IMR-90 (cell line): ENCODE data around the gene TPST1. TPM values are rescaled to one million over a fixed set of nuclear protein-coding genes. Genes with fewer than 3 reads are reported as not detected.

ENCODE experiments used
- ATAC-seq: fragments of 200-7000 bp; cut with Tn5 transposase; 2 replicates; pipeline ENCODE4 v1.9.1; 2020; ENCODE audit warnings: low read depth, mild to moderate bottlenecking, moderate library complexity
- BruUV-seq: library from RNA; stranded (reverse); fragments of 400-500 nt; replicated peaks from 2 replicates; lab custom pipeline; 2021; lab: Mats Ljungman, UMichigan
- CTCF ChIA-PET: fragments of 300-600 bp; formaldehyde crosslinking; extraction: SDS; loops from one replicate; lab custom pipeline; 2021; ENCODE audit warnings: antibody characterized with exemption; lab: Yijun Ruan, JAX
- POLR2A ChIA-PET: fragments of 300-600 bp; sonication (Branson Sonifier 250); formaldehyde crosslinking; loops from one replicate; lab custom pipeline; 2022; ENCODE audit warnings: antibody characterized with exemption; ENCODE audit not compliant: unreplicated experiment; lab: Charles Lee
- DNase-seq: peaks from one replicate; pipeline ENCODE4 v3.0.0; 2013
- H2AFZ ChIP-seq: replicated peaks from 2 replicates; pipeline ENCODE3; 2013; ENCODE audit warnings: low read length, mild to moderate bottlenecking; ENCODE audit not compliant: poor library complexity
- H2AK5ac ChIP-seq: 2 replicates; pipeline ENCODE4 v1.6.1; 2013; ENCODE audit warnings: low read depth, low read length, inconsistent platforms
- H2AK9ac ChIP-seq: replicated peaks from 2 replicates; pipeline ENCODE3; 2013; ENCODE audit warnings: mild to moderate bottlenecking, low read depth, low read length, moderate library complexity; ENCODE audit not compliant: poor library complexity
- H2BK120ac ChIP-seq: 2 replicates; pipeline ENCODE4 v1.6.1; 2013; ENCODE audit warnings: low read depth, low read length, inconsistent platforms
- H2BK15ac ChIP-seq: 3 replicates; pipeline ENCODE4 v1.6.1; 2013; ENCODE audit warnings: low read depth, low read length, inconsistent platforms
- H2BK20ac ChIP-seq: 2 replicates; pipeline ENCODE4 v1.6.1; 2013; ENCODE audit warnings: low read depth, mild to moderate bottlenecking, inconsistent platforms, low read length, moderate library complexity
- H2BK5ac ChIP-seq: 2 replicates; pipeline ENCODE4 v1.6.1; 2013; ENCODE audit warnings: mild to moderate bottlenecking, low read depth, low read length, inconsistent platforms; ENCODE audit not compliant: poor library complexity, severe bottlenecking
- H3K14ac ChIP-seq: replicated peaks from 2 replicates; pipeline ENCODE4 v1.6.1; 2013; ENCODE audit warnings: low read depth, low read length, inconsistent platforms
- H3K18ac ChIP-seq: 2 replicates; pipeline ENCODE4 v1.6.1; 2013; ENCODE audit warnings: low read depth, low read length, control low read depth
- H3K23ac ChIP-seq: 2 replicates; pipeline ENCODE4 v1.6.1; 2013; ENCODE audit warnings: low read depth, low read length, inconsistent platforms
- H3K27ac ChIP-seq: 2 replicates; pipeline ENCODE4 v1.5.1; 2013; ENCODE audit warnings: mild to moderate bottlenecking, control low read depth, low read length; ENCODE audit not compliant: insufficient read depth
- H3K27me3 ChIP-seq: 2 replicates; pipeline ENCODE4 v1.6.1; 2013; ENCODE audit warnings: low read length; ENCODE audit not compliant: control insufficient read depth, insufficient read depth
- H3K36me3 ChIP-seq: 2 replicates; pipeline ENCODE4 v1.6.1; 2013; ENCODE audit warnings: low read length, mixed read lengths; ENCODE audit not compliant: control insufficient read depth, insufficient read depth
- H3K4ac ChIP-seq: 2 replicates; pipeline ENCODE4 v1.6.1; 2013; ENCODE audit warnings: low read depth, low read length, inconsistent platforms
- H3K4me1 ChIP-seq: 2 replicates; pipeline ENCODE4 v1.6.1; 2013; ENCODE audit warnings: low read length, mixed read lengths; ENCODE audit not compliant: control insufficient read depth, insufficient read depth
- H3K4me2 ChIP-seq: 2 replicates; pipeline ENCODE4 v1.6.1; 2013; ENCODE audit warnings: low read depth, mild to moderate bottlenecking, control low read depth, low read length, moderate library complexity
- H3K4me3 ChIP-seq: 2 replicates; pipeline ENCODE4 v1.5.1; 2013; ENCODE audit warnings: low read depth, mild to moderate bottlenecking, control low read depth, low read length, moderate library complexity; ENCODE audit not compliant: insufficient read depth
- H3K56ac ChIP-seq: 2 replicates; pipeline ENCODE4 v1.6.1; 2013; ENCODE audit warnings: low read length, inconsistent platforms; ENCODE audit not compliant: insufficient read depth; ENCODE audit errors: extremely low read depth
- H3K79me1 ChIP-seq, 2 experiments: 2 replicates each; pipeline ENCODE4 v1.6.1; 2013; ENCODE audit warnings: low read length in 2 of 2, inconsistent platforms in 1 of 2, low read depth in 1 of 2
- H3K9ac ChIP-seq: 2 replicates; pipeline ENCODE4 v1.6.1; 2013; ENCODE audit warnings: low read depth, low read length, control low read depth
- H3K9me1 ChIP-seq: 2 replicates; pipeline ENCODE4 v1.6.1; 2013; ENCODE audit warnings: low read length, inconsistent platforms; ENCODE audit not compliant: insufficient read depth
- H3K9me3 ChIP-seq: 2 replicates; pipeline ENCODE4 v1.6.1; 2013; ENCODE audit warnings: low read length; ENCODE audit not compliant: control insufficient read depth, insufficient read depth
- H4K20me1 ChIP-seq: 2 replicates; pipeline ENCODE4 v1.6.1; 2013; ENCODE audit warnings: low read length, inconsistent platforms; ENCODE audit not compliant: insufficient read depth
- H4K5ac ChIP-seq: 2 replicates; pipeline ENCODE4 v1.6.1; 2013; ENCODE audit warnings: mild to moderate bottlenecking, low read depth, low read length, control low read depth
- H4K8ac ChIP-seq, 2 experiments: 2 replicates each; pipeline ENCODE4 v1.6.1; 2013; ENCODE audit warnings: low read depth in 2 of 2, low read length in 2 of 2, control low read depth in 1 of 2, inconsistent platforms in 1 of 2
- H4K91ac ChIP-seq: 2 replicates; pipeline ENCODE4 v1.6.1; 2013; ENCODE audit warnings: low read depth, low read length, inconsistent platforms; ENCODE audit not compliant: insufficient read depth
- BHLHE40 ChIP-seq: fragments of 150-350 bp; IDR thresholded peaks from 2 replicates; pipeline ENCODE4 v1.6.1; 2016; ENCODE audit warnings: mild to moderate bottlenecking, low read depth, low read length
- CEBPB ChIP-seq: IDR thresholded peaks from 2 replicates; pipeline ENCODE4 v1.6.1; 2012; ENCODE audit warnings: low read depth, low read length, improper control_type of control experiment
- CTCF ChIP-seq: conservative IDR thresholded peaks from 2 replicates; pipeline ENCODE4 v1.5.1; 2012; ENCODE audit warnings: mild to moderate bottlenecking, low read depth, low read length, improper control_type of control experiment
- MAFK ChIP-seq: IDR thresholded peaks from 2 replicates; pipeline ENCODE4 v1.6.1; 2012; ENCODE audit warnings: low read depth, low read length, improper control_type of control experiment
- MXI1 ChIP-seq: IDR thresholded peaks from 2 replicates; pipeline ENCODE4 v1.6.1; 2012; ENCODE audit warnings: low read depth, mild to moderate bottlenecking, low read length, moderate library complexity, borderline replicate concordance
- RAD21 ChIP-seq: IDR thresholded peaks from 2 replicates; pipeline ENCODE4 v1.6.1; 2012; ENCODE audit warnings: low read length, improper control_type of control experiment
- RCOR1 ChIP-seq: IDR thresholded peaks from 2 replicates; pipeline ENCODE4 v1.6.1; 2012; ENCODE audit warnings: mild to moderate bottlenecking, low read length, improper control_type of control experiment; ENCODE audit not compliant: insufficient replicate concordance
- WGBS, 2 experiments: methylation state at CpG; one replicate each; pipeline versions ENCODE4 v1.1.5 to v1.1.7; 2013; ENCODE audit warnings: missing lambda C conversion rate in 2 of 2; ENCODE audit not compliant: insufficient read length in 1 of 2; ENCODE audit errors: extremely low coverage in 2 of 2; 5-methylcytosine and 5-hydroxymethylcytosine counted together
- dilution Hi-C: fragments of 300-500 bp; cut with HindIII; formaldehyde crosslinking; loops from one replicate; pipeline ENCODE4 v1.14.3; 2018; ENCODE audit warnings: low sequenced_read_pairs; ENCODE audit not compliant: unreplicated experiment
- in situ Hi-C: fragments of 300-500 bp; cut with MboI; formaldehyde crosslinking; loops from 3 replicates; pipeline ENCODE4 v1.14.3; 2019; ENCODE audit warnings: low sequenced_read_pairs, inconsistent platforms, mixed read lengths
- intact Hi-C: fragments of 100-400 bp; cut with micrococcal nuclease; formaldehyde crosslinking; loops from 2 replicates; pipeline ENCODE4 v1.10.0; 2022
- polyA plus RNA-seq, 3 experiments: library from polyadenylated mRNA; depleted of rRNA; stranded (reverse); fragments of >200 nt; gene quantifications; 2 replicates each; pipeline ENCODE4 v1.2.3, GENCODE V29; 2012; ENCODE audit warnings: low replicate concordance in 1 of 3
- total RNA-seq: library from RNA; depleted of rRNA; stranded (reverse); fragments of >200 nt; gene quantifications from 2 replicates; pipeline ENCODE4 v1.2.3, GENCODE V29; 2012

TPST1 gene
- total and polyA plus RNA-seq, 2 of the 4 experiments (the other 2 are of a cell fraction), result 37.7 to 58.6 TPM

GRCh38 chr7:66348531-66348930 is 143.4 kb downstream of the TPST1 start:
- Histone ChIP-seq H3K9me1 (peaks cover 1% of the 10 kb centered on the region; the same call in 1 of the 2 replicates), H3K36me3 (peaks cover 4% of the 10 kb centered on the region; the same call in 1 of the 2 replicates), H2BK20ac (no peak overlapping the region), H2AK9ac (no peak overlapping the region), H4K91ac (no peak overlapping the region), H3K4me1 (peaks cover 4% of the 10 kb centered on the region), H2AFZ (no peak overlapping the region), H3K18ac (no peak overlapping the region), H3K4me3 (no peak overlapping the region), H2AK5ac (no peak overlapping the region), H2BK5ac (no peak overlapping the region), H4K20me1 (peaks cover 3% of the 10 kb centered on the region; the same call in 1 of the 2 replicates), H3K14ac (no peak overlapping the region), H3K9me3 (peaks cover 3% of the 10 kb centered on the region), H3K27ac (no peak overlapping the region), H2BK120ac (no peak overlapping the region), H3K56ac (no peak overlapping the region), H3K4me2 (no peak overlapping the region), H4K5ac (no peak overlapping the region), H3K9ac (no peak overlapping the region), H2BK15ac (no peak overlapping the region), H3K79me1 (peaks cover 0 to 17% of the 10 kb centered on the region in 2 experiments; a peak in 3 of 4 replicates), H3K23ac (no peak overlapping the region), H3K4ac (no peak overlapping the region), H4K8ac (no peak overlapping the region), H3K27me3 (no peaks in the 10 kb centered on the region)
- CTCF ChIA-PET, result no interaction called here
- WGBS, 2 experiments, result no CpG with 5 or more reads among the region's 4 CpGs
- ATAC-seq (no peak), DNase-seq (no peak)
- POLR2A ChIA-PET, result no interaction called here
- dilution Hi-C loops, result no loop called here
- no peak for TF ChIP-seq CTCF
- no peak for TF ChIP-seq MAFK
- no peak for TF ChIP-seq RCOR1
- no peak for TF ChIP-seq MXI1
- no peak for TF ChIP-seq CEBPB
- no peak for TF ChIP-seq BHLHE40
- TF ChIP-seq RAD21, result no peak
- intact Hi-C loops, result no loop called here
- BruUV-seq, result no TSS peak
- in situ Hi-C loops, result no loop called here
